HG03108 (cell line): ENCODE data around the gene FOS.
A peak's percentile ranks its signal among the peaks of the same experiment; 100 is the strongest.
"Not testable (repeated sequence)": the region's sequence is repeated elsewhere in the genome, so short reads cannot be mapped to it uniquely, and the experiment has no call there.

Experiments used
- ATAC-seq: cut with Tn5 transposase; IDR thresholded peaks from one replicate; pipeline ENCODE4 v1.9.1; 2021; ENCODE audit warnings: moderate library complexity; ENCODE audit not compliant: unreplicated experiment

FOS gene

GRCh38 chr14:75292886-75293285 lies 14.3 kb downstream of the FOS start:
- ATAC-seq, result no peak

DNA sequence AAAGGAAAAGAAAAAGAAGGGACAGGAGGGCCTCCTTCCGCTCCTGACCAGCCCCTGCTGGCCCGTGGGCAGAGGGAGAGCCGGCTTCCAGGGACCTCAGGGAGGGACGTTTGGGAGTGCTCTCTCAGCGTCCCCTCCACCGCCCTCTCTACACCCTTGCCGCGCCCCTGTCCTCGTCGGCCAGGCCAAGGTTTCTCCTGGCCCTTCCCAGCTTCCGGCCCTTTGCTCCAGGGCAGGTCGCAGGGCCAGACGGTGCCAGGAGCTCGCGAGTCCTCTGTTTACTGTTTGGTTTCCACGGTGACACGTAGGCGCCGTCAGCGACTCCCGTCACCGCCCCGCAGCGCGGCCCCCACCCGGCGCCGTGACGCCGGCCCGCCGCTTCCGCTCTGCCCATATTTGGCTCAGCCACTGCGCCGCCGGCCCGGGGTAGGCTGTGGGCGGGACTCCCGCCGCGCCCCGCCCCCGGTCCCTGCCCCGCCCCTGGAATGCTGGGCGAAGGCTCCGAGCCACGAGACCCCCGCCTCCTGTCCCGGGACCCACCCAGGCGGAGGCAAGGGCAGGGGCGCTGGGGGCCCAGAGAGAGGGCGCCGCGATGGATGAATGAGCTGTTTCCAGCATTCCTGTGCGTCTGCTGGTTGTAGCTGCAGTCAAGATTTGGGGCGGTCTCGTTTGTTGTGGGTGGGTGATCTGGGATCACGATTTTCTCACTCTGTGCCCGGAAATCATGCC lies 15.5 kb downstream of the FOS start:
- peak; percentile 96 for ATAC-seq

DNA sequence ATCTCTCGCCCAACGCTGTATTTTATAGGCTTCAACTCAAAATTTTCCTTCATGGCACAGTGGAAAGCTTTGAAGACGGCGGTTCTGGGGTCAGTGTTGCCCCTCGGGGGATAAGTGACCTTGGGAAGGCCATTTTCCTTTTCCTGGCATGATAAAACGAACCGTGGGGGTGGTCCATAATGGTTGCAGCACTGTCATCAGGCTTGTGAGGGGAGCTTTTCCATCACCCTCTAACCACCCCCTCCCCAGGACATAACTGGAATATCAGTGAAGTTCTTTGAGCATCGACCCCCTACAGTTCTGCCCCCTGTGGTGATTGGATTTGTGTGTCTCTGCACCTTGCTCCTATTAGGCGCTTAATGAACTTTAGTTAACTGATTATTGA lies 16.0 kb downstream of the FOS start:
- ATAC-seq, result no peak

- ATAC-seq, result no peak
Measured at GRCh38 chr14:75295061-75295461, 16.4 kb downstream of the FOS start.

DNA sequence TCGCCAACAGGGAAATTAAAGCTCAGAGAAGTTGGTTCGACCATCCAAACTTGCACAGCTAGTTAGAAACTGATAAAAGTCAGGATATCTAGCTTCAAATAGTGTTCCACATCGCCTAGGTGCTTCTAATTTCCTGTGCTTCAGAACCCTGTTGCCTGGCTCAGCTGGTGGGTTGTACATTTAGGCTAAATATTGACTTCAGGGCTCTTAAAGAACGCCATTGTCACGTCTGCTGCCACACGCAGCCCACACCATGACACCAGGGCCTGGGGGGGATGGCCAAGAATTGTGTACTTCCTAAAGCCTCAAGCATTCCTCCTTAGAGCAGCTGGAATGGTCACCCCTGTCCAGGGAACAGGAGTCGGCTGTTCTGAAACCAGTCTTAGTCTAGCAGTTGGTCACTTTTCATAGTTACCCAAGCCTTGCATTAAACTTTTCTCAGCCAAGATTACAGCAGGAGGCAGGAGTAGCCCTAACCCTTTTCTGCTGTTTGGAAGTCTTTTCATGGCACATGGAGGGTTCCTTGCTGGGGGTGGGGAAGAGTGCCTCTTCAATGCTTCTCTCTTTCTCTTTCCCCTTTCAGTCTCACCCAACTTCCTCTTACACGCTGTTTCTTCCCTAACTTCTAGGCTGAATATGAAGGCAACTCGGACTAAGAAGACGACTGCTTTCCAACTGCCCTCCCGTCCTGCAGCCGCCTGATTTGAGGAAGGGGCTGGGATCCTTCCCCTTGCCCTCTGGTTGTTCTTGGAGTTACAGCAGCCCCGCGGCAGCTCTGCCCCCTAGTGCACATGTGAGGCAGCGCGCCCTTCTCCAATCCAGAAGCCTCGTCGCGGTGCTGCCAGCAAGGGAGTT lies 17.1 kb downstream of the FOS start:
- ATAC-seq, result no peak

- no peak for ATAC-seq
Measured at GRCh38 chr14:75297411-75298040, 18.9 kb downstream of the FOS start.

DNA sequence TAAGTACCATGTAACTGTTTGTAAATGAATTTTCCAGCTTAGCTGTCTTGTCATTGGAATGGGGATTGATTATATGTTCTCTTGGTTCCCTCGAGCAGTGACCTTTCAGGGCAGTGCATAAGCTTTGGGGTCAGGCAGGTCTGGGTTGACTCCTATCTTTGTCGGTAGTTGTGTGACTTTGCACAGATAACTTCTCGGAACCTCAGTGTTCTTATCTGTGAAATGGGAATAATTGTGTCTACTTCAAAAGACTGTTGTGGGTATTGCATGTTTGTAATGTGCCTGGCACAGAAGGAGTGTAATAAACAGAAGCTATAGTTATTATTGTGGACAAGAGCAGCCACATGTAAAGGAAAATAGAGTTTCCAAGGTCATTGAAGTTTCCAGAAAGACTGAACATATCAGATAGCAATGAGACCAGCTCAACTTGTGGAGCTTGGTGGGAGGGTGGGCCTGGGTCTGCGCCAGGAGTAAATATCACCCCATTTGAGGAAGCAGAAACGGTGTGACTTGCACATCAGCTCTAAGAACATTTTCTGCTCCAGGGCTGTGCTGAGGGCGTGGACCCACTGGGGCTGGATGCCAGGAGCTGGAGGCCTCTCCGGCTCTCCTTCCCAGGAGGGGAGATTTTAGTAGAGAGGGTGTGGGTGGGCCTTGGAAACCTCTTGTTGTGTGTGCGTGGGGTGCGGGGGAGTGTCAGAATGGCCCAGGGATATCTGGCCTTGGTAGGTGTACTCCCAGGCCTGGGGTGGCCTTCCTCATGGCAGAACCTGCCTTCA lies 19.7 kb downstream of the FOS start:
- no peak for ATAC-seq

- ATAC-seq, result no peak
Measured at GRCh38 chr14:75299059-75299458, 20.4 kb downstream of the FOS start.

DNA sequence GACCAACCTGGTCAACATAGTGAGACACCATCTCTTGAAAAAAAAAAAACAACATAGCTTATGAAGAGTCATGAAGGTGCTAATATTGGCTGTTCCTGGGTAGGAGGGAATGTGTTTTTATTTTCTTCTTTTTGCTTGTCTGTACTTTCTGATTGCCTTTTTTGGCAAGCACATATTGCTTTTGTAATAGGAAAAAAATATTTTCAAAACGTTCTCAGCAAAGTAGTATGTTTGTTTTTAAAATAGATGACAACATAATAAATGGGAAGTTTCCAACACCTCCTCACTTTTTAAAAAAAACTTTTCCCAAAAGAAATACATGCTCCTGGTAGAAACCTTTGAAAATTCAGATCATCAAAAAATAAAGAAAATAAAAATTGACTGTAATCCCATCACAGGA lies 20.9 kb downstream of the FOS start:
- no peak for ATAC-seq

GRCh38 chr14:75301666-75302325 lies 23.2 kb downstream of the FOS start:
- no peak for ATAC-seq

DNA sequence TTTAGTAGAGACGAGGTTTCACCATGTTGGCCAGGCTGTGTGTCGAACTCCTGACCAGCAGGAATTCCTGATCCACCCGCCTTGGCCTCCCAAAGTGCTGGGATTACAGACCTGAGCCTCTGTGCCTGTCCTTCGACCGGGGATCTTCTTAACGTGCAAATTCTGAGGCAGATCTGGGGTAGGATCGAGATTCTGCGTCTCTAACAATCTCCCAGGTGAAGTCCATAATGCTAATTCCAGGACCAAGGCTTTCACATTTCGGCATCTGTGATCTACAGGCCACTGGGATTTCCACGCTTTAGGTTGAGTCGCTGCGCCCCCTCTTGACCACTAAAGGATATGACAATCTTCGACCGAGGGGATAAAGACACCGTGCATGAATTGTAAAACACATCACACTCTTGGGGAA lies 24.8 kb downstream of the FOS start:
- ATAC-seq, result no peak

DNA sequence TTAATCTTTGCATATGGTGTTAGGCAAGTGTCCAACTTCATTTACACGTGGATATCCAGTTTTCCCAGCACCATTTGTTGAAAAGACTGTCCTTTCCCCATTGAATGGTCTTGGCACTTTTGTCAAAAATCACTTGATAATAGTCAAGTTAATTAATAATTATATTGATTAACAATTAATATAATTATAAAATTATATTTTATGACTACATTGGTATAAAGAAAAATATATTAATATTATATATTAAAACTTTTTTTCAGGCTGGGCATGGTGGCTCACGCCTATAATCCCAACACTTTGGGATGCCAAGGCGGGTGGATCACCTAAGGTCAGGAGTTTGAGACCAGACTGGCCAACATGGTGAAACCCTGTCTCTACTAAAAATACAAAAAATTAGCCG lies 27.8 kb downstream of the FOS start:
- not testable (repeated sequence) for ATAC-seq

DNA sequence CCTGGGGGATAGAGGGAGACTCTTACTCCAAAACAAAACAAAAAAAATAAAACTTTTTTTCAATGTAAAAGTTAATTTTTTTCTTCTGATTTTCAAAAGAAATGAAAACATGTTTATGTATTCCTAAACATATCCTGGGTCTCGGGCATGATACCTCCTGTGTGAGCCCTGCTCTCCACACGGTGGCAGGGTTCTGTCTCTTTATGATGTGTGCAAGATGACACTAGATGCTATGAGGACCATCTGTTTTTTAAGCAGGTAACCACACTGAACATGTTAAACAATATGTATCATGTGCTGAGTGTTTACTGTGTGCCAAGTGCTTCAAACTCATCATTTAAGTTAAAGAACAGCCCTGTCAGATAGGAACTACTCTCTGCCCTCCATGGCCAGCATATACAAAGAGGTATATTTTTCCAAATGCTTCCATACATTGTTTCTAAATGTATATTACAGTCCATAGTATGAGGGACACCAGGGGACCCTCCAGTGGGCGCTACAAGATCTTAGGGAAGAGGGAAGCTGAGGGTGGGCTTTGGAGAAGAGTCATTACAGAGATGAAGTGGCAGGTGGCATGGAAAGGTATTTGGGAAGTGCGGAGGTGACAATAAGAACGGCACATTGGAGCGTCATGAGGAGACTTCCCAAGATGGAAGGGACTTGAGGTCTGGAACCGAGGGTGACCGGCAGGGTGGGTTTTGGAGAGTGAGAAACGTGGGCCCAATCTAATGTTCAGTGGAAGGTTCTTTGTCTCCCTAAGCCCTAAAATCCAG lies 28.5 kb downstream of the FOS start:
- ATAC-seq, result no peak

GRCh38 chr14:75307700-75308379 lies 29.2 kb downstream of the FOS start:
- peak; percentile 44 for ATAC-seq

- ATAC-seq, result not testable (repeated sequence)
Measured at GRCh38 chr14:75308991-75309390, 30.4 kb downstream of the FOS start.

DNA sequence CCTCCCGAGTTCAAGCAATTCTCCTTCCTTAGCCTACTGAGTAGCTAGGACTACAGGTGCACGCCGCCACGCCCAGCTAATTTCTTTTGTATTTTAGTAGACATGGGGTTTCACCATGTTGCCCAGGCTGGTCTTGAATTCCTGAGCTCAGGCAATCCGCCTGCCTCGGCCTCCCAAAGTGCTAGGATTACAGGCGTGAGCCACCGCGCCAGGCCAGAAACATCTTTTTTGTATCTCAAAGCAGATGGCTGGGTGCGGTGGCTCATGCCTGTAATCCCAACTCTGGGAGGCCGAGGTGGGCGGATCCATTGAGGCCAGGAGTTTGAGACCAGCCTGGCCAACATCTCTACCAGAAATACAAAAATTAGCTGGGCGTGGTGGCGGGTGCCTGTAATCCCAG lies 30.9 kb downstream of the FOS start:
- ATAC-seq, result not testable (repeated sequence)

DNA sequence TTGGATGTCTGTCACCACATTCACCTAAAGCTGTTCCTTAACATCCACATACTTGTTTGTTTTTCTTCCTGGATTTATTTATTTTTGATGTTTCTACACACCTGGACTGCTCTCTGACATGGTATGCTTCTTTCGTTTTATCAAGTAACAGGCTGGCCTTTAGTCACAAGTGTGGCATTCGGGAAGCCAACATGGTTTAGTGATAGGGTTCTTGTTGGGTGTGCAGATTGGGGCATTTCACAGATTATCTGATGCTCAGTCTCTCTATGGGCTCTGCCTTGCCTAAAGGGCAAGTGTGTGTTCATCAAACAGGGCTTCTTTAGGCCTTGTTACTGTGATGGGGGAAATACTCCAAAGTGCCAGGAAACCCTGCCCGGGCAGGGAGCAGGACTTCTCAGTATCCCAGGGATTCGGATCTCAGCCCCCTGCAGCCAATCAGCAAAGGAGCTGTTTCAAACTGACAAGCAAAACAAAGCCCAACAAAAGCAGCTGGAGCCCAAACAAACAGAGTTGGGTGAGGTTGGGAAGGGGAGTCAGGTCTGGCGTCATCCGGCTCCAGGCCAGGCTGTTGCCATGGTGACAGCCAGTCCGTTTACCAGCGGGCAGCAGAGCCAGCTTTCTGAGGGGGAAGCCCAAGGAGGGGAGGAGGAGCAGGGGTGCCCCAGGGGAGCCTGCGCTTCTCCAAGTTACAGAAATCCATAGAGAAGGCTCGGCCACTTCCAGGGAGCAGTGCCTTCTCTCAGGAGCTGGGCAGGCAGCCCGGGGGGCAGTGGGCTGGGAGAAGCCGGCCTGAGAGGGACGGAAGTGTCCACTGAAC lies 31.9 kb downstream of the FOS start:
- no peak for ATAC-seq

GRCh38 chr14:75311356-75311755 lies 32.7 kb downstream of the FOS start:
- no peak for ATAC-seq
